Lower leg skin (tissue), 3 donors: ENCODE results near the gene UST.

ENCODE experiments used
- POLR2A ChIP-seq, 2 donors: fragments of 450-650 bp; IDR thresholded peaks; one replicate each; pipeline ENCODE4 v1.6.1; 2016 to 2017; ENCODE audit warnings: antibody characterized with exemption in 2 of 2, mild to moderate bottlenecking in 1 of 2, moderate library complexity in 1 of 2
- TF ChIP-seq, protein P1 (sequence below), 3 donors: fragments of 450-650 bp; IDR thresholded peaks; one replicate each; pipeline ENCODE4 v1.5.1; 2016; ENCODE audit warnings: antibody characterized with exemption in 3 of 3, mild to moderate bottlenecking in 3 of 3, moderate library complexity in 2 of 3

DNA sequence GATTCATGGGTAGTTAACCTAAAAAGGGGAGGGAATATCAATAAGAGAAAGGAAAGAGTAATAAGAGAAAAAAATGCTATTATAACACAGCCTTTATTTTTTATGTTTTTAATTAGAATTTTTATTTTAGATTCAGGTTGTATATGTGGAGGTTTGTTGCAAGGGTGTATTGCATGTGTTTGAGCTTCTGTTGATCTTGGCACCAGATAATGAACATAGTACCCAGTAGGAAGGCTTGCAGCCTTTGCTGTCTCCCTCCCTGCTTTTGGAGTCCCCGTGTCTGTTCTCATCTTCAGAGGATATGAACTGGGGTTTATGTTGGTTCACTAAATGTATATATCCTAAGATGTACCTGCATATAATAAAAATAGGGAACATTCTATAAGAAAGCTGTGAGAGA, 250.0 kb downstream of the UST start:
- TF ChIP-seq, protein P1, sequence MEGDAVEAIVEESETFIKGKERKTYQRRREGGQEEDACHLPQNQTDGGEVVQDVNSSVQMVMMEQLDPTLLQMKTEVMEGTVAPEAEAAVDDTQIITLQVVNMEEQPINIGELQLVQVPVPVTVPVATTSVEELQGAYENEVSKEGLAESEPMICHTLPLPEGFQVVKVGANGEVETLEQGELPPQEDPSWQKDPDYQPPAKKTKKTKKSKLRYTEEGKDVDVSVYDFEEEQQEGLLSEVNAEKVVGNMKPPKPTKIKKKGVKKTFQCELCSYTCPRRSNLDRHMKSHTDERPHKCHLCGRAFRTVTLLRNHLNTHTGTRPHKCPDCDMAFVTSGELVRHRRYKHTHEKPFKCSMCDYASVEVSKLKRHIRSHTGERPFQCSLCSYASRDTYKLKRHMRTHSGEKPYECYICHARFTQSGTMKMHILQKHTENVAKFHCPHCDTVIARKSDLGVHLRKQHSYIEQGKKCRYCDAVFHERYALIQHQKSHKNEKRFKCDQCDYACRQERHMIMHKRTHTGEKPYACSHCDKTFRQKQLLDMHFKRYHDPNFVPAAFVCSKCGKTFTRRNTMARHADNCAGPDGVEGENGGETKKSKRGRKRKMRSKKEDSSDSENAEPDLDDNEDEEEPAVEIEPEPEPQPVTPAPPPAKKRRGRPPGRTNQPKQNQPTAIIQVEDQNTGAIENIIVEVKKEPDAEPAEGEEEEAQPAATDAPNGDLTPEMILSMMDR (IDR thresholded peaks at IDR 0.05): no peak
- no peak for TF ChIP-seq POLR2A (IDR thresholded peaks at IDR 0.05)
